DND-41 (cell line): ENCODE results near the gene ZER1.

ENCODE experiments used
- ATAC-seq: fragments of 200-7000 bp; cut with Tn5 transposase; 3 replicates; pipeline ENCODE4 v1.9.1; 2021; ENCODE audit warnings: low read depth; ENCODE audit not compliant: insufficient read depth
- DNase-seq: peaks from one replicate; pipeline ENCODE4 v3.0.0-alpha.2; 2020
- H2AFZ ChIP-seq: 2 replicates; pipeline ENCODE4 v1.6.0; 2012; ENCODE audit warnings: low read depth, low read length
- H3K27ac ChIP-seq: 2 replicates; pipeline ENCODE4 v1.5.1; 2012; ENCODE audit warnings: low read length, inconsistent platforms
- H3K27me3 ChIP-seq: fragments of 200-600 bp; sonication (generic); 2 replicates; pipeline ENCODE4 v1.6.0; 2012; ENCODE audit warnings: low read length, mild to moderate bottlenecking, inconsistent platforms; ENCODE audit not compliant: insufficient read depth, poor library complexity
- H3K36me3 ChIP-seq: 2 replicates; pipeline ENCODE4 v1.5.1; 2012; ENCODE audit warnings: low read length, inconsistent platforms; ENCODE audit not compliant: insufficient read depth
- H3K4me1 ChIP-seq: 2 replicates; pipeline ENCODE4 v1.5.1; 2012; ENCODE audit warnings: mild to moderate bottlenecking, low read length; ENCODE audit not compliant: insufficient read depth
- H3K4me2 ChIP-seq: 2 replicates; pipeline ENCODE4 v1.6.0; 2012; ENCODE audit warnings: mild to moderate bottlenecking, moderate library complexity, low read length, inconsistent platforms; ENCODE audit not compliant: insufficient read depth
- H3K4me3 ChIP-seq, 2 experiments: fragments of 200-600 bp in 1 of 2; shearing (Covaris generic) in 1 of 2; 2 replicates each; pipeline ENCODE4 v1.5.1; 2012 to 2016; ENCODE audit warnings: inconsistent platforms in 2 of 2, low read length in 2 of 2, mild to moderate bottlenecking in 2 of 2, low read depth in 1 of 2, moderate library complexity in 1 of 2
- H3K79me2 ChIP-seq: 2 replicates; pipeline ENCODE4 v1.6.0; 2012; ENCODE audit warnings: low read length, inconsistent platforms; ENCODE audit not compliant: insufficient read depth
- H3K9ac ChIP-seq: 2 replicates; pipeline ENCODE4 v1.6.0; 2012; ENCODE audit warnings: low read depth, mild to moderate bottlenecking, inconsistent platforms, low read length, moderate library complexity
- H3K9me3 ChIP-seq: 2 replicates; pipeline ENCODE4 v1.5.1; 2012; ENCODE audit warnings: low read length, moderate library complexity, mild to moderate bottlenecking, inconsistent platforms; ENCODE audit not compliant: insufficient read depth, severe bottlenecking
- H4K20me1 ChIP-seq: 2 replicates; pipeline ENCODE4 v1.6.0; 2012; ENCODE audit warnings: low read length; ENCODE audit not compliant: insufficient read depth
- EZH2 ChIP-seq: IDR thresholded peaks from 3 replicates; pipeline ENCODE4 v1.6.1; 2012; ENCODE audit warnings: borderline replicate concordance, low read depth, mild to moderate bottlenecking, moderate library complexity, low read length, inconsistent platforms; ENCODE audit not compliant: severe bottlenecking
- TF ChIP-seq, protein P1 (sequence below): IDR thresholded peaks from 2 replicates; pipeline ENCODE4 v1.5.1; 2012; ENCODE audit warnings: borderline replicate concordance, low read length, moderate library complexity, mild to moderate bottlenecking; ENCODE audit not compliant: poor library complexity, severe bottlenecking; ENCODE audit errors: extremely low read depth

Gene ZER1

DNA sequence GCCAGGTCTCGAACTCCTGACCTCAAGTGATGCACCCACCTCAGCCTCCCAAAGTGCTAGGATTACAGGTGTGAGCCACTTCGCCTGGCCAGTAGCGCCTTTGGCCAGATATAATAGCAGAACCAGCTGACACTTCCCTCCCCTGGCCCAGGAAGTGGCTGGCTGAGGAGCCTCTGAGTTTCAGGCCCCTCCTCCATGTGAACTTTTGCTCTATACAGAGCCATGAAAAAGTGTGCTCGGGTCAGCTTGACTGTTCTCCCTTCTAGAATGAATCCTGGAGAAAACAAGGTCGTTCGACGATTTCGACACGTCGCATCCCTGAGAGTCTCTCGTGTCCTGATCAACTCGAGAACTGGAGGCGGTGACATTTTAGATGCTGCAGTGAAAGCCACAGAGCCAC is 39.2 kb downstream of the ZER1 start:
- ATAC-seq (no peak), DNase-seq (no peak)
- no peaks in the 10 kb centered on the region for H3K79me2 ChIP-seq
- H4K20me1 ChIP-seq: no peaks in the 10 kb centered on the region
- peaks cover 5% of the 10 kb centered on the region; the same call in 1 of the 2 replicates for H3K4me1 ChIP-seq
- TF ChIP-seq EZH2: no peak
- TF ChIP-seq, protein P1, sequence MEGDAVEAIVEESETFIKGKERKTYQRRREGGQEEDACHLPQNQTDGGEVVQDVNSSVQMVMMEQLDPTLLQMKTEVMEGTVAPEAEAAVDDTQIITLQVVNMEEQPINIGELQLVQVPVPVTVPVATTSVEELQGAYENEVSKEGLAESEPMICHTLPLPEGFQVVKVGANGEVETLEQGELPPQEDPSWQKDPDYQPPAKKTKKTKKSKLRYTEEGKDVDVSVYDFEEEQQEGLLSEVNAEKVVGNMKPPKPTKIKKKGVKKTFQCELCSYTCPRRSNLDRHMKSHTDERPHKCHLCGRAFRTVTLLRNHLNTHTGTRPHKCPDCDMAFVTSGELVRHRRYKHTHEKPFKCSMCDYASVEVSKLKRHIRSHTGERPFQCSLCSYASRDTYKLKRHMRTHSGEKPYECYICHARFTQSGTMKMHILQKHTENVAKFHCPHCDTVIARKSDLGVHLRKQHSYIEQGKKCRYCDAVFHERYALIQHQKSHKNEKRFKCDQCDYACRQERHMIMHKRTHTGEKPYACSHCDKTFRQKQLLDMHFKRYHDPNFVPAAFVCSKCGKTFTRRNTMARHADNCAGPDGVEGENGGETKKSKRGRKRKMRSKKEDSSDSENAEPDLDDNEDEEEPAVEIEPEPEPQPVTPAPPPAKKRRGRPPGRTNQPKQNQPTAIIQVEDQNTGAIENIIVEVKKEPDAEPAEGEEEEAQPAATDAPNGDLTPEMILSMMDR: no peak
- H3K4me3 ChIP-seq: no peak overlapping the region
- no peak overlapping the region for H3K4me2 ChIP-seq
- H3K36me3 ChIP-seq: peaks cover 34% of the 10 kb centered on the region
- no peak overlapping the region for H3K27ac ChIP-seq
- no peak overlapping the region for H3K9ac ChIP-seq
- no peaks in the 10 kb centered on the region for H3K9me3 ChIP-seq
- H2AFZ ChIP-seq: no peak overlapping the region
- no peaks in the 10 kb centered on the region for H3K27me3 ChIP-seq

DNA sequence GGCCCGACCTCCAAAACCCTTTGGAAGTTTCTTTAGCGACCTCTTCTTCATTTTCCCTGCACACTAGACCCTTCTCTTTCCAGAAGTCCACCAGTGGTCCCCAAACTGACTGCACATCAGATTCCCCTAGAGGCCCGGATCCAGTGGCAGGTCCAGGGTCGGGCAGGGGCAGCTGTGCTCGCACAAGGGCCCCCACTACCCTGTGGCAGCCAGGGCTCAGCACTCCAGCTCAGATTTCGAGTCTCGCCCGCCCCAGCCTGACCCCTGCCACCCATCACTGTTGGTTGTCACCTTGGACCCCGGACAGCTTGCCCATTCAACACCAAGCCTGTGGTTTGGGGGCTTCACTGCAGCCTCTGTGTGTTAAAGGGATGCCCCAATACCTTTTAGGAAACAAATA is 40.0 kb downstream of the ZER1 start:
- H3K79me2 ChIP-seq: no peaks in the 10 kb centered on the region
- no peaks in the 10 kb centered on the region for H3K9me3 ChIP-seq
- H3K4me1 ChIP-seq: peaks cover 7% of the 10 kb centered on the region; the same call in 1 of the 2 replicates
- no peaks in the 10 kb centered on the region for H3K27me3 ChIP-seq
- TF ChIP-seq EZH2: no peak
- TF ChIP-seq, protein P1: no peak
- H3K36me3 ChIP-seq: peaks cover 31% of the 10 kb centered on the region
- ATAC-seq (no peak), DNase-seq (no peak)
- H2AFZ ChIP-seq: no peak overlapping the region
- no peaks in the 10 kb centered on the region for H4K20me1 ChIP-seq
- no peak overlapping the region for H3K4me3 ChIP-seq
- H3K27ac ChIP-seq: no peak overlapping the region
- no peak overlapping the region for H3K4me2 ChIP-seq
- no peak overlapping the region for H3K9ac ChIP-seq

DNA sequence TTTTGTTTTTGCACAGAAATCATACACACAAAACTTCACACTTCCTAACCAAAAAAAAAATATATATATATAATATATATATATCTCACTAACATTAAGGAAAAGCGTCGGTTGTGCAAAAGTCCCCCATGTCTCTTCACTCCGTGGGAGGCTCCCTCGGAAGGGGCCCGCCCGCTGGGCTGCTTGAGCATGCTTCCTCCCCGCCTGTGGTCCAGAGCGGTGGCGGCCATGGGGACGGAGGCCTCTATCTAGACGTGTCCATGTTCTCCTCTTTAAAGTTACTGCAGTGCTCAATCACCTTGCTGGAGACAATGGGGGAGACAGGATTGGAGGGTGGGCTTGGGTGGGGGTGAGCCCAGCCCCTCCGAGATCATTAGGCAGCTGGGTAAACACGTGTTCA is 40.6 kb downstream of the ZER1 start:
- Histone ChIP-seq H4K20me1 (no peaks in the 10 kb centered on the region), H2AFZ (no peak overlapping the region), H3K9me3 (no peaks in the 10 kb centered on the region), H3K4me1 (peaks cover 8% of the 10 kb centered on the region; the same call in 1 of the 2 replicates), H3K36me3 (peaks cover 31% of the 10 kb centered on the region), H3K4me3 (no peak overlapping the region), H3K27ac (no peak overlapping the region), H3K4me2 (no peak overlapping the region), H3K79me2 (no peaks in the 10 kb centered on the region), H3K9ac (no peak overlapping the region), H3K27me3 (no peaks in the 10 kb centered on the region)
- DNase-seq: no peak
- ATAC-seq: no peak
- TF ChIP-seq EZH2: no peak
- TF ChIP-seq, protein P1: no peak
